ENCODE data around the gene ZRANB3.
A peak's percentile ranks its signal among the peaks of the same experiment; 100 is the strongest.
"Not testable (repeated sequence)": the region's sequence is repeated elsewhere in the genome, so short reads cannot be mapped to it uniquely, and the experiment has no call there.

Gene ZRANB3

GRCh38 chr2:135530313-135531230 lies at the start of gene ZRANB3:
Gene ZRANB3 (minus strand): TSS chr2:135531218.
- no peak for FAIRE-seq
- DNase-seq (ENCODE audit: low spot score): peak; percentile 97

- DNase-seq (ENCODE audit: low spot score) (no peak), FAIRE-seq (no peak)
Measured at GRCh38 chr2:135573620-135574019, 42.6 kb upstream of the ZRANB3 start.

DNA sequence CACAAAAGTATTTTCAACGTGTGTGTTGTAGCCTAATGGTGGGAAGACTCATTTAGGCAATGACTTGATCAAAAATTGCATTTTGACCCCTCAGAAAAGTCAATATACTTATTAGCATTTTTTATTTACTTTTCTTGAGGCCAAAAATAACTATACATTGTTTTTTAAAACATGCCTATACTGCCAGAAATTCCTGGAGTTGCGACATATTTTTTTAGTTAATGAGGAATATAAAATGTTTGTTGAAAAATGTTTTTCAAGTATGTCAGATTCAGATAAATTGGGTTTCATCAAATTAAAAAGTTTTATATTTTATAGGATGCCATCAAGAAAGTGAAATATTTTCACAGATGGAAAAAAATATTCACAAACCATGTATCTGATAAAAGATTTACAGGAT lies 39.9 kb upstream of the ZRANB3 start:
- DNase-seq (ENCODE audit: low spot score) (no peak), FAIRE-seq (no peak)

DNA sequence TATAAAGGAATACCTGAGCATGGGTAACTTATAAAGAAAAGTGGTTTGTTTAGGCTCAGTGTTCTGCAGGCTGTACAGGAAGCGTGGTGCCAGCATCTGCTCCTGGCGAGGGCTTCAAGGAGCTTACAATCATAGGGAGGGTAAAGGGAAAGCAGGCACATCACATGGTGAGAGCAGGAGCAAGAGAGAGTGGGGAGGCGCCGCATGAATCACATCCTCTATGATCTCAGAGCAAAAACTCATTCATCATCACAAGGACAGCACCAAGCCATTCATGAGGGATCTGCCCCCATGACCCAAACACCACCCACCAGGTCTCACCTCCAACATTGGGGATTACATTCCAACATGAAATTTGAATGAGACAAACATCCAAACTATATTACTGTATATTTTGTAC lies 32.8 kb upstream of the ZRANB3 start:
- DNase-seq (ENCODE audit: low spot score) (peak; percentile 41), FAIRE-seq (no peak)

- FAIRE-seq (no peak), DNase-seq (ENCODE audit: low spot score) (no peak)
Measured at GRCh38 chr2:135561925-135562324, 30.9 kb upstream of the ZRANB3 start.

DNA sequence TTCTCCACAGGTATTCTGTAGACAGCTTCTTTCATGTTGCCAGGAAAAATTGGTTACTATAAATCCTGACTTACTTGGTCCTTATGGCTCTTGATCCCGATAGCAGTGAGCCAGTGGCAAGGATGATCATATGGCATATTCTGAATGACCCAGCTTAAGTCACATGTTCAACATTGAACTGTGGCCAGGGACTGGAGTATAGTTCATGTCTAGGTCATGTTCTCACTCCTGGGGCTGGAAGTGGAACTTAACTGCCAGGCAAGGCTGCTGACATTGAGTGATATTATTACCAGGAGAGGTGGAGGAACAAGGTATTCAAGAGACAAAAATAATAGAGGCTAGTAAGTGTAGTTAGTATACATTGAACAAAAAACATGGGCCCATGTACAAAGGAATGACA lies 26.5 kb upstream of the ZRANB3 start:
- FAIRE-seq (no peak), DNase-seq (ENCODE audit: low spot score) (no peak)

DNA sequence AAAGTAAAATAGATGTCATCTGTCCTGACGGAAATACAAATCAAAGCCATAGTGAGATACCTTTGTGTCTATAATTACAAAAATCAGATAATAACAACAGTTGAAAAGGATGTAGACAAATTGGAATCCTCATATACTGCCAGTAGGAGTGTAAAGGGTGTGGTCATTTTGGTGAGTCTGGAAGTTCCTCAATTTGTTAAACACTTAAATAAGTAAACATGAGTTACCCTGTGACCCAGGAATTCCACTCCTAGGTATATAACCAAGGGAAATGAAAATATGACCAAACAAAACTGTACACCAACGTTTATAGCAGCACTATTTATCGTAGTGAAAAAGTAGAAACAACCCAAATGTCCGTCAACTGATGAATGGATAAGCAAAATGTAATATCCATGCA lies 24.3 kb upstream of the ZRANB3 start:
- no peak for DNase-seq (ENCODE audit: low spot score)
- no peak for FAIRE-seq

GRCh38 chr2:135552887-135553286 lies 21.9 kb upstream of the ZRANB3 start:
- no peak for FAIRE-seq
- no peak for DNase-seq (ENCODE audit: low spot score)

GRCh38 chr2:135551356-135551755 lies 20.3 kb upstream of the ZRANB3 start:
- FAIRE-seq: no peak
- no peak for DNase-seq (ENCODE audit: low spot score)

DNA sequence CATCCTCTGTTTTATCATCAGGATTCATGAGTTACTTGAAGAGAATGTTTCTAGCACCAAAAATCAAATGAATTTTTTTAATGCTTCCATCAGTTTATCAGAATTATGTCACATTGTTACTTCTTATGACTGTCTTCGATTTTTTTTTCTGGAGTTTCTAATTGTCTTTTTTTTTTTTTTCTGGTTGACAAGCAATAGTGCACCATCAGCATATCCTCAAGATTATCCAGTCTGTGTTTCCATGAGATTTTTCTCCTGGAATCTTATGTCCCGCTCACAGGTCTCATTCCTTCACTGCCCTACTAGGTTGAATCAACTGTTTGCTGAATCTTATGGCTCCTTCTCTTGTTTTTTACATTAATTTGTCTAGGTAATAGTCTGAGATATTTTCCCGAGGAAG lies 16.3 kb upstream of the ZRANB3 start:
- DNase-seq (ENCODE audit: low spot score): no peak
- no peak for FAIRE-seq

DNA sequence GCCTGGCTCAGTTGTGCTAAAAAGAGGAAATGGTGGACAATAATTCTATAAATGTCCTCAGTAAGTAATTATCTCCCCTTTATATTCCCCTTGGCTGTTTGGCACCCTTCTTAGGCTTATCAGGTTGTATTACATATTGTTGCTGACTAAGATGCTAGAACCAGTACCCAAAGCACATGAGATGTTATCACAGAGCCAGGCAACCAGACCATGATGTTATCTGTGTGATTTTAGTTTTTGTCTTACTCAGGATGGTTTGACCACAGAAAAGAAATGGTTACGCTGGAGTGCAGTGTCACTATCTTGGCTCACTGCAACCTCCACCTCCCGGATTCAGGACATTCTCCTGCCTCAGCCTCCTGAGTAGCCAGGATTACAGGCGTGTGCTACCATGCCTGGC lies 15.4 kb upstream of the ZRANB3 start:
- no peak for DNase-seq (ENCODE audit: low spot score)
- no peak for FAIRE-seq

GRCh38 chr2:135533545-135533944 lies 2.5 kb upstream of the ZRANB3 start:
- FAIRE-seq; DNase-seq (ENCODE audit: low spot score): not testable (repeated sequence)

GRCh38 chr2:135532581-135532980 lies 1.6 kb upstream of the ZRANB3 start:
- DNase-seq (ENCODE audit: low spot score) (no peak), FAIRE-seq (no peak)

DNA sequence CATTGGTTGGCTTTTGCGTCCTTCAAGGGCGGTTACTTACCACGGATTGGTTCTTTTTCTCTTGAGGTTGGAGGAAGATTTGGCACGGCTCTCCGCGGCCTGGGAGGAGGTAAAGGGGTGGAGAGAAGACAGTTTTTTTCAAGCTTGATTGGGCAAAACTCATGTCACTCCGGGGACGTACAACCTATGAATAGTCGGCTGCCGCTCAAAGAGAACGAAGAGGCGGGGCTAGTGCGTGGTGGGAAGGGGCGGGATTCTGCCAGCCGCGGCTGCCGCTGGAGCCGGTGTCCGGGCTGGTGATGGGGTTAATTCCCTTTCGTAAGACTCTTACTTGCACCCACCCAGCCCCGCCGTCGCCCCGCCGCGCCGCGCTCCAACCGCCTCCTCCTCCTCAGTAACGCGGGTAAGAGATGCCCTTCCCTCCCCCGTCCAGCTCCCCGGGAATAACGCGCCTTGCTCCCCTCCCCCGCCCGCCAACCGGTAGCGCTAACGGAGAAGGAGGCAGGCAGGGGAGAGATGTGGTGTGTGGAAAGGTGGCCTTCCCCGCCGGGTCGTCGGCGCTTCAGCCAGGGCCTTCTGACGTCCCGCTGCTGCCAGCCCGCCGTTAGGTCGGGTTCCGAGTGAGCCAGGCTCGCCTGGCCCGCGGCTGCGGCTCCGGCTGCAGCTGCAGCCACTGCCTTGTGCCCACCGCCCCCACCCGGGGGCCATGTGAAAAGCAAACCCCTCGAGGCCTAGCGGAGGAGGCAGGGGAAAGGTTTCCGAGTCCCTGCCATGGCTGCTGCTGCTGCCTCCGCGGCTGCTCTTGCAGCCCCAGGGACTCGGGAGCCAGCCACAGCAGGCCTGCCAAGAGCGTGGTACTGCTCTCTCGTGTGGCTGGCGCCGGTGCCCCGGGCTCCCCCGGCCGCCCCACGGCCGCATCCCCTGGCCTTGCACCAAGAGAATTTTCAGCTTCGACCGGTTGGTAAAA lies 496 bp upstream of the ZRANB3 start, which contains the start of gene R3HDM1:
Gene R3HDM1, plus strand, starts transcription at position 254 of the 967 bp plus-strand sequence. CDS start 73,362 bp downstream, outside the sequence.
- DNase-seq (ENCODE audit: low spot score) (peak; percentile 100), FAIRE-seq (peak; percentile 94)

DNA sequence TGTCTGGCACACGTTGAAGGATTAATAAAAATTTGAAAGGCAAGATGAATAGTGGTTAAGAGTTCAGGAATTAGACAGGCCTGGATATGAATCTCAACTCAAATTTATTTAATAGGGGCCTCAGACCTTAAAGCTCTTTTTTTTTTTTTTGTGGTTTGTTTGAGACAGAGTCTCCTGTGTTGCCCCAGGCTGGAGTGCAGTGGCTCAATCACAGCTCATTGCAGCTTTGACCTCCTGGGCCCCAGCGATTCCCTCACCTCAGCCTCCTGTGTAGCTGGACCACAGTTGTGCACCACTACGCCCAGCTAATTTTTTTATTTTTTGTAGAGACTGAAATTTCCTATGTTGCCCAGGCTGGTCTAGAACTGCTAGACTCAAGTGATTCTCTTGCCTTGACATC lies 3.0 kb downstream of the ZRANB3 start:
- DNase-seq (ENCODE audit: low spot score): no peak
- FAIRE-seq: no peak

DNA sequence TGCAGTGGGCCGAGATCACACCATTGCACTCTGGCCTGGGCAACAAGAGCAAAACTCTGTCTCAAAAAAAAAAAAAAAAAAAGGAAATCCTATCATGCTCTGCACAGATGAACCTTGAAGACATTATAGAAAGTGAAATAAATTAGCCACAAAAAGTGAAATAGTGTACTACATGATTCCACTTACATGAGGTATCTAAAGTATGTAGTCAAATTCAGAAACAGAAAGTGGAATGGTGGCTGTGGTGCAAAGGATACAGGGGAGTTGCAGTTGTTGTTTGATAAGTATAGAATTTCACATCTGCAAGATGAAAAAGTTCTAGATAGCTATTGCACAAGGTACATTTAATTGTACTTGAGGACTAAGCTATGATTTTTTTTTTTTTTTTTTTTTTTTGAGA lies 5.2 kb downstream of the ZRANB3 start:
- no peak for DNase-seq (ENCODE audit: low spot score)
- FAIRE-seq: no peak

DNA sequence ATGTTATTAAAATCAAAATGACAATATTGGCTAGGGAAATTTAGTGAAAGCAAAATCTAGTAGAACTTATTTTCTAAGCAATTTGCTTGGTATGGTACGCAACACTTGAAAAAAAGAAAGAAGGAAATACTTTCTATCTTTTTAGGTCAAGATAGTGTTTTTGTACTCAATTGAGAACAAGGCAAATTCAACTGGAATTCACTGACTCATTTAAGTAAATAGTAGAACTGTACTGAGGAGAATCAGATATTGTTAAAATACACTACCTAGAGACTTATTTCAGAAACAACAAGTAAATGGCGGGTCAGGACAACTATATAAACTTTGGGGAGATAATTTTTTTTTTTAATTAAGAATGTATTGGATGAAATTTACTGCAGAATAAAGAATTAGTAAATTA lies 18.9 kb downstream of the ZRANB3 start:
- FAIRE-seq: no peak
- no peak for DNase-seq (ENCODE audit: low spot score)

GRCh38 chr2:135510577-135510976 lies 20.4 kb downstream of the ZRANB3 start:
- FAIRE-seq (no peak), DNase-seq (ENCODE audit: low spot score) (no peak)

GRCh38 chr2:135504811-135505210 lies 26.2 kb downstream of the ZRANB3 start:
- FAIRE-seq (no peak), DNase-seq (ENCODE audit: low spot score) (no peak)

- not testable (repeated sequence) for DNase-seq (ENCODE audit: low spot score); FAIRE-seq
Measured at GRCh38 chr2:135498588-135498987, 32.4 kb downstream of the ZRANB3 start.

- no peak for FAIRE-seq
Measured at GRCh38 chr2:135494917-135495316, 36.1 kb downstream of the ZRANB3 start.

DNA sequence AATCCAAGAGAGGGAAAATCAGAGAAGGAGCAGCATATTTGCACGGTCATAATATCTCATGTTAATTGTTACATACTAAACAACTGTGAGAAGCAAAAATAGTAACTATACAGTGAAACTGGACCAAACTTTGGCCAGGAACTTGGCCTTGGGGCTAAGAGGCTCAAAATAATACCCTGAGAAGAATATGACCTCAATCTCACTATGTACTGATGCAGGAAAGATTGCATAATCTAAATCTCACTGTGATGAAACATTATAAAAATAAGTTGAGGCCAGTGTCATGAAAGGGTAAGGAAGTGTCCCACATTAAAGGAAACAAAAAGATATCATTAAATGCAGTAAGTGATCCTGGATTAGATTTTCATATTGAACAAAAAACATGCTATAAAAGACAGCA lies 36.5 kb downstream of the ZRANB3 start:
- DNase-seq (ENCODE audit: low spot score) (no peak), FAIRE-seq (no peak)

More at GRCh38 chr2:135494917-135495316, 36.1 kb downstream of the ZRANB3 start:
- DNase-seq (ENCODE audit: low spot score): no peak

Measured in RCC 7860 (cell line).